ENCODE measurements around the gene CFAP46. TPM values are rescaled to one million over a fixed set of nuclear protein-coding genes. Genes with fewer than 3 reads are reported as not detected.

The CFAP46 gene
- total RNA-seq, 4 donors from 2014 or later: 0.29 to 9.0 (median 2.7) TPM

GRCh38 chr10:132817701-132818211 is 124.6 kb downstream of the CFAP46 start:
- no peaks in the 10 kb centered on the region for H3K36me3 ChIP-seq
- H3K4me3 ChIP-seq: no peak overlapping the region
- no peaks in the 10 kb centered on the region for H3K9me3 ChIP-seq
- H3K4me1 ChIP-seq: no peaks in the 10 kb centered on the region
- intact Hi-C loops (cut with DNase I; ENCODE audit: low total_unique reads): no loop called here
- no peak for DNase-seq
- H3K27ac ChIP-seq: no peak overlapping the region
- H3K27me3 ChIP-seq: peaks cover 0 to 3% of the 10 kb centered on the region in 2 donors
- TF ChIP-seq CTCF (IDR thresholded peaks at IDR 0.05): no peak
- no peak for TF ChIP-seq POLR2A (IDR thresholded peaks at IDR 0.05)

GRCh38 chr10:132816718-132817117 is 125.7 kb downstream of the CFAP46 start:
- no peak for DNase-seq
- Histone ChIP-seq H3K27ac (no peak overlapping the region), H3K27me3 (peaks cover 0 to 3% of the 10 kb centered on the region in 2 donors), H3K4me1 (no peaks in the 10 kb centered on the region), H3K36me3 (no peaks in the 10 kb centered on the region), H3K4me3 (no peak overlapping the region), H3K9me3 (no peaks in the 10 kb centered on the region)
- TF ChIP-seq CTCF (IDR thresholded peaks at IDR 0.05) (no peak), POLR2A (IDR thresholded peaks at IDR 0.05) (no peak)
- intact Hi-C loops (cut with DNase I; ENCODE audit: low total_unique reads): no loop called here

- DNase-seq: no peak
- Histone ChIP-seq H3K4me1 (no peaks in the 10 kb centered on the region), H3K36me3 (no peaks in the 10 kb centered on the region), H3K4me3 (no peak overlapping the region), H3K27ac (no peak overlapping the region), H3K9me3 (no peaks in the 10 kb centered on the region), H3K27me3 (peaks cover 0 to 3% of the 10 kb centered on the region in 2 donors)
- no peak for TF ChIP-seq POLR2A (IDR thresholded peaks at IDR 0.05)
- intact Hi-C loops (cut with DNase I; ENCODE audit: low total_unique reads): no loop called here
Observed at GRCh38 chr10:132815168-132815857, 127.1 kb downstream of the CFAP46 start.

GRCh38 chr10:132814469-132814856 is 127.9 kb downstream of the CFAP46 start:
- DNase-seq: no peak
- peaks cover 0 to 3% of the 10 kb centered on the region in 2 donors for H3K27me3 ChIP-seq
- H3K4me3 ChIP-seq: no peak overlapping the region
- H3K4me1 ChIP-seq: no peaks in the 10 kb centered on the region
- H3K36me3 ChIP-seq: no peaks in the 10 kb centered on the region
- no peaks in the 10 kb centered on the region for H3K9me3 ChIP-seq
- H3K27ac ChIP-seq: no peak overlapping the region
- no peak for TF ChIP-seq CTCF (IDR thresholded peaks at IDR 0.05)
- TF ChIP-seq POLR2A (IDR thresholded peaks at IDR 0.05): no peak
- intact Hi-C loops (cut with DNase I; ENCODE audit: low total_unique reads): no loop called here

- TF ChIP-seq CTCF (IDR thresholded peaks at IDR 0.05): no peak
- TF ChIP-seq POLR2A (IDR thresholded peaks at IDR 0.05): no peak
- no peak overlapping the region for H3K27ac ChIP-seq
- H3K9me3 ChIP-seq: no peaks in the 10 kb centered on the region
- H3K4me3 ChIP-seq: no peak overlapping the region
- intact Hi-C loops (cut with DNase I; ENCODE audit: low total_unique reads): no loop called here
- H3K36me3 ChIP-seq: no peaks in the 10 kb centered on the region
- H3K27me3 ChIP-seq: peaks cover 0 to 3% of the 10 kb centered on the region in 2 donors
- H3K4me1 ChIP-seq: no peaks in the 10 kb centered on the region
- peak in 1 of 2 donors; percentile 10 for DNase-seq
Observed at GRCh38 chr10:132813560-132814468, 128.6 kb downstream of the CFAP46 start.

Measured in uterus (tissue), 4 donors.